Breast epithelium (tissue), 4 donors: ENCODE data around the gene TNFRSF1A. TPM values are rescaled to one million over a fixed set of nuclear protein-coding genes. Genes with fewer than 3 reads are reported as not detected.
A peak's percentile ranks its signal among the peaks of the same experiment; 100 is the strongest.

Experiments
- DNase-seq, 2 donors: peaks; one replicate each; pipeline ENCODE4 v3.0.0-alpha.2; 2019; ENCODE audit warnings: low spot score in 2 of 2
- H3K27ac ChIP-seq, 2 donors: fragments of 200-600 bp; sonication (generic) in 1 of 2; one replicate each; pipeline ENCODE4 v1.5.1; 2016 to 2019; ENCODE audit warnings: mild to moderate bottlenecking in 1 of 2
- H3K27me3 ChIP-seq, 2 donors: fragments of 200-600 bp; sonication (generic) in 1 of 2; one replicate each; pipeline versions ENCODE4 v1.5.1 to v1.6.0; 2017 to 2019; ENCODE audit warnings: control low read depth in 1 of 2, mild to moderate bottlenecking in 1 of 2
- H3K36me3 ChIP-seq: fragments of 200-600 bp; one replicate; pipeline ENCODE4 v1.5.1; 2019
- H3K4me1 ChIP-seq, 2 donors: fragments of 200-600 bp; sonication (generic); one replicate each; pipeline ENCODE4 v1.5.1; 2016 to 2019; ENCODE audit warnings: control low read depth in 1 of 2
- H3K4me3 ChIP-seq, 3 donors: fragments of 200-600 bp; sonication (generic); 1 replicate in 2 of 3; 2 replicates in 1 of 3; pipeline ENCODE4 v1.5.1; 2016 to 2019; ENCODE audit warnings: mild to moderate bottlenecking in 3 of 3, moderate library complexity in 2 of 3
- H3K9me3 ChIP-seq, 2 donors: fragments of 200-600 bp; sonication (generic) in 1 of 2; one replicate each; pipeline ENCODE4 v1.5.1; 2016 to 2019; ENCODE audit warnings: control low read depth in 1 of 2
- POLR2A ChIP-seq: fragments of 450-650 bp; IDR thresholded peaks from one replicate; pipeline ENCODE4 v1.6.1; 2016; ENCODE audit warnings: antibody characterized with exemption, mild to moderate bottlenecking, moderate library complexity
- POLR2AphosphoS5 ChIP-seq, 3 donors: sonication (generic); formaldehyde crosslinking; IDR thresholded peaks; one replicate each; pipeline ENCODE4 v1.6.1; 2017; ENCODE audit warnings: antibody characterized with exemption in 3 of 3
- intact Hi-C: fragments of 100-400 bp; cut with DNase I; formaldehyde crosslinking; loops from one replicate; pipeline ENCODE4 v1.15.1; 2023; ENCODE audit warnings: low total_unique reads
- total RNA-seq, 3 donors: library from RNA; depleted of rRNA; stranded (reverse); fragments of >200 nt; gene quantifications; one replicate each; pipeline ENCODE4 v1.1.0, GENCODE V29; 2016
- TF ChIP-seq, protein P1 (sequence below), 3 donors: fragments of 450-650 bp; IDR thresholded peaks; one replicate each; pipeline ENCODE4 v1.5.1; 2016 to 2017; ENCODE audit warnings: antibody characterized with exemption in 3 of 3, mild to moderate bottlenecking in 3 of 3, moderate library complexity in 3 of 3

Gene TNFRSF1A
- total RNA-seq, 3 donors from 2014 or later = 232 to 256 (median 238) TPM

DNA sequence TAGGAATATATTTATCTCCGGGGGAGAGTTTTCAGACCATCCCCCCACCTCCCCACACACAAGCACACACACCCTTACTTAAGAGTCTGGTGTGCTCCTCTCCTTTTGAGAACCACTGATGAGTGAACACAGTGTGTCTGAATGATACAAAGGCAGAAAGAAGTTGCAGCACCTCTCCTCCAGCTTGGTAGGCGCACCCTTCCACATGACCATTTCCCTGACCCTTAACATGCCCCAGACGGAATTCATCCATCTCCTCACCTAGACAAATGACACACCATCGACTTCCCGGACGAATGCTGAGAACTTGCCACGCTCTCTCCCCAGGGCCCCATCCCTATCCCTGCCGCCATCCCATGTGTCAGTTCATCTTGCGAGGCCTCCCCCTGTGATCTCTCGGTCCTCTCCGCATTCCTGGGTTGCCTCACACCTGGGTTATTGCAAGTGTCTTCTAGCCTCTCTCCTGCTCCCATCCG lies 3.9 kb downstream of the TNFRSF1A start:
- TF ChIP-seq POLR2A (no peak), POLR2AphosphoS5 (IDR thresholded peaks at IDR 0.05) (no peak)
- TF ChIP-seq, protein P1, sequence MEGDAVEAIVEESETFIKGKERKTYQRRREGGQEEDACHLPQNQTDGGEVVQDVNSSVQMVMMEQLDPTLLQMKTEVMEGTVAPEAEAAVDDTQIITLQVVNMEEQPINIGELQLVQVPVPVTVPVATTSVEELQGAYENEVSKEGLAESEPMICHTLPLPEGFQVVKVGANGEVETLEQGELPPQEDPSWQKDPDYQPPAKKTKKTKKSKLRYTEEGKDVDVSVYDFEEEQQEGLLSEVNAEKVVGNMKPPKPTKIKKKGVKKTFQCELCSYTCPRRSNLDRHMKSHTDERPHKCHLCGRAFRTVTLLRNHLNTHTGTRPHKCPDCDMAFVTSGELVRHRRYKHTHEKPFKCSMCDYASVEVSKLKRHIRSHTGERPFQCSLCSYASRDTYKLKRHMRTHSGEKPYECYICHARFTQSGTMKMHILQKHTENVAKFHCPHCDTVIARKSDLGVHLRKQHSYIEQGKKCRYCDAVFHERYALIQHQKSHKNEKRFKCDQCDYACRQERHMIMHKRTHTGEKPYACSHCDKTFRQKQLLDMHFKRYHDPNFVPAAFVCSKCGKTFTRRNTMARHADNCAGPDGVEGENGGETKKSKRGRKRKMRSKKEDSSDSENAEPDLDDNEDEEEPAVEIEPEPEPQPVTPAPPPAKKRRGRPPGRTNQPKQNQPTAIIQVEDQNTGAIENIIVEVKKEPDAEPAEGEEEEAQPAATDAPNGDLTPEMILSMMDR (IDR thresholded peaks at IDR 0.05) = no peak
- intact Hi-C loops = no loop called here
- Histone ChIP-seq H3K9me3 (no peaks in the 10 kb centered on the region), H3K36me3 (no peaks in the 10 kb centered on the region), H3K27ac (peak overlapping the region; percentile 95 to 98), H3K27me3 (no peaks in the 10 kb centered on the region), H3K4me1 (peaks cover 16 to 63% of the 10 kb centered on the region in 2 donors), H3K4me3 (peak overlapping the region; percentile 88 to 91 (median 89))
- no peak for DNase-seq

DNA sequence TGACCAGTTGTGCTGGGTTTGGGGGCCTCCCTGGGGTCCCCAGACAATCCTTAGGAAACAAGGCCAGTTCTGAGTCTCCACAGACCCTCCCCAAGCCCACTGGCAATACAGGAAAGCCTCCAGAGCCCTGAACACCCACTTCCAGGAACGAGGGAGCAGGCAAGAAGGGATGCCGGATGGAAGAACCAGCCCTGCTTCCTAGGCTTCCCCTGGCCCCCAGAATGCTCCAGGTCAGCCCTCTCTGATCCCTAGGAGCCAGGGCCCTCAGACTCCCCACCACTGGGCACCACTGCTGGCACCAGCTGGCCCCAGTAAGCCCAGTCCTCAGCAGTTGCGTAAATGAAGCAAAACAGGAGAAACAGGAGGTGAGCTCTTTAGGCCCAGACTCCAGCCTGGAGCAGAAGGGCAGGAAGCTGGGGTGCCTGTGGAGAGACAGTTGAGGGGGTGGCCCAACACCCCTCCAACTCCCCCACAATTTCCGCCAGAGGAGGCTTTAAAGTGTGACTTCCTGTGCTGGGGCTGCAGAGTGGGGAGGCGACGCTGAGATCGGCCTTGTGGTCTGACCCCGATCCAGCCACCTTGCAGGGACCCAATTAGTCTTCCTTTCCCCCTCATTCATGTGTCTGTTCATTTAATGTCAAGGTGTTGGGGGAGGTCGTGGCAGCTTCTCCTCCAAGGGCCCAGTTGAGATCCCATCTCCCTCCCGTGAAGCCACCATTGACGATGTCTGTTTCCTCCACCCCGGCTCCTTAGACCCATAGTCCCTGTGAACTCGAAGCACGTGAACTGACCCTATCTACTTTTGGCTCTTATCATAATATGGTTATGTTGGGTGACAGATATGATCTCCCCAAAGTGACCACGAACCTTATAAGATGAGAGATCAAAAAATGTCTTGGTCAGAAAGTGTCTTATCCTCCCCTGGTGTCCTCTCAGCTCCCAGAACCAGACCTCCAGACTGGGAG lies 4.7 kb downstream of the TNFRSF1A start:
- no peaks in the 10 kb centered on the region for H3K36me3 ChIP-seq

DNA sequence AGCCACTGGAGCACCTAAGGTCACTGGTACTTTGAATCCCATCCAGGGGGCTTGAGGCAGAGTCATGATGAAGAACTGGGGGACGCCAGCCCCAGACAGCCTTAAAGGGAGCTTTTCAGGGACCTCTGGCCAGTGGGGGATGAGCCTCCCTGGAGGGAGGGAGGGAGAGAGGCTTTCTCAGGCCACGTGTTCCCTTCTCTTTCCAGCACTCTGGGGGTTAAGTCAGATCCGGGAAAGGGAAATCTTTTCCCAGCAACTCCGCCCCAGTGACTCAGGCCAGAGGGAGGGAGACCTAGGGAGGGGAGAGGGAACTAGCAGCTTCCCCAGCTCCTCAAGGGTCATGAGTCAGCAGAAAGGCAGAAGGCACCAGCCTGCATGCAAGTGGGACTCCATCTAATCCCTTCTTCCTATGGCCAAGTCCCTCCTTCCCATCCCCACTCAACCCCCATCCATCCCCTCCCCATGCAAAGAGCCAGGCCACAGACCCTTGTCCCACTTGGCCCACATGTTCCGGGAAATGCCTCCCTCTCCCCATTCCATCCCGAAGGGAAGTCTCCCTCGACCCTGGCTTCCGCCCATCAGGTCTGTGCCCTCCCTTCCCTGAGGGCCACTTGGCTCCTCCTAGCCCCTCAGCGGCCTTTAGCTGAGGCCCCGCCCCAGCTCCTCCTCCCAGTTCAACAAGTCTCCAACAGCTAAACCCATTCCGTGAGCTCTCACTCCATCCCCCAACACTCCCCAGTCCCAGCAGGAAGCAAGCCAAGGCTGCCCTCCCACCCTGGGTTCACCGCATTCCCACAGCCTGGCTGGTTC lies 5.6 kb downstream of the TNFRSF1A start:
- no peaks in the 10 kb centered on the region for H3K9me3 ChIP-seq
- peak; percentile 89 to 91 for DNase-seq
- H3K27ac ChIP-seq = peak overlapping the region; percentile 95 to 98
- intact Hi-C loops = no loop called here
- no peaks in the 10 kb centered on the region for H3K27me3 ChIP-seq
- peak overlapping the region; percentile 88 to 91 (median 89) for H3K4me3 ChIP-seq
- peaks cover 10 to 55% of the 10 kb centered on the region in 2 donors for H3K4me1 ChIP-seq
- TF ChIP-seq POLR2AphosphoS5 (IDR thresholded peaks at IDR 0.05) (peak; percentile 72 to 97 (median 93)), POLR2A (peak; percentile 62)
- TF ChIP-seq, protein P1 (IDR thresholded peaks at IDR 0.05) = no peak
- H3K36me3 ChIP-seq = peaks cover 3% of the 10 kb centered on the region

More for the DNA sequence above, 4.7 kb downstream of the TNFRSF1A start:
- no peak for DNase-seq
- H3K9me3 ChIP-seq = no peaks in the 10 kb centered on the region
- TF ChIP-seq, protein P1 (IDR thresholded peaks at IDR 0.05) = no peak
- TF ChIP-seq POLR2A (no peak), POLR2AphosphoS5 (IDR thresholded peaks at IDR 0.05) (no peak)
- H3K4me1 ChIP-seq = peaks cover 12 to 57% of the 10 kb centered on the region in 2 donors
- H3K27me3 ChIP-seq = no peaks in the 10 kb centered on the region
- peak overlapping the region; percentile 88 to 91 (median 89) for H3K4me3 ChIP-seq
- intact Hi-C loops = no loop called here
- peak overlapping the region; percentile 95 to 98 for H3K27ac ChIP-seq

DNA sequence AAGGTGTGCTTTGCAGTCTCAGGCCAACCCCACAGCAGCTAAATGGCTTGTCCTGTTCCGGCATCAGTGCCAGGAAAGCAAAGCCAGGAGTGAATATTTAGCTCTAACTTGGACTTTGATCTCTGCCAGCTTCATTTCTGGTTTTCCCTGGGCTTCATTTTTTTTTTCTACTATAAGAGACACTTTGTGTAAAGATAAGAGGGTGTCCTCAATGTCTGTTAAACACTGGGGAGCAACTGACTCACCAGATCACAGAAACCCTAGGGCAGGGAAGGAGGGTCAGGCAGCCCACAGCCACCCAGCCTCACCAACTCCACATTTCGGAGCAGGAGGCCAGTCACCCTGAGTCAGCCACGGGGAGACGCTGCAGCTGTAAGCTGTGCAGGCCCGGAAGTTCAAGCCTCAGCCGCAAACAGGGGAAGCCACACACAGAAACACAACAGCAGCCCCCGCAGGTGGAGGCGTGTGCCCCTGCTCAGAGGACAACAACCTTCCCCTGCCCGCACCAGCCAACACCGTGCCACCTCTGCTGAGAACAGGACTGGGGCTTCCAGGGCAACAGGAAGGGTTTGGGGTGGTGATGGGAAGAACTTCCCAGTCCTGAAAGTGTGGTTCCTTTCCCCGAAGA lies 6.3 kb downstream of the TNFRSF1A start:
- peaks cover 5% of the 10 kb centered on the region for H3K36me3 ChIP-seq
- H3K27me3 ChIP-seq = no peaks in the 10 kb centered on the region
- no peaks in the 10 kb centered on the region for H3K9me3 ChIP-seq
- TF ChIP-seq, protein P1 (IDR thresholded peaks at IDR 0.05) = peak in 2 of 3 donors; percentile 49 to 51
- TF ChIP-seq POLR2AphosphoS5 (IDR thresholded peaks at IDR 0.05) = no peak
- DNase-seq = peak; percentile 74 to 77
- peak overlapping the region; percentile 95 to 98 for H3K27ac ChIP-seq
- H3K4me1 ChIP-seq = peaks cover 10 to 55% of the 10 kb centered on the region in 2 donors
- H3K4me3 ChIP-seq = peak overlapping the region; percentile 31 to 89 (median 88)
- intact Hi-C loops = no loop called here
